Motor neuron (in vitro differentiated cells): Measurements from ENCODE around the gene SETBP1. TPM values are rescaled to one million over a fixed set of nuclear protein-coding genes. Genes with fewer than 3 reads are reported as not detected.

ENCODE experiments used
- ATAC-seq, 8 experiments: fragments of 200-7000 bp; cut with Tn5 transposase; replicated peaks in 6 of 8; 2 replicates each; pipeline ENCODE4 v1.8.0; 2021; ENCODE audit warnings: mild to moderate bottlenecking in 8 of 8, moderate library complexity in 8 of 8
- H3K27ac ChIP-seq, 2 donors: fragments of 250-450 bp; sonication (Bioruptor Pico); 2 replicates each; pipeline ENCODE4 v1.9.0; 2021; ENCODE audit warnings: antibody characterized with exemption in 2 of 2, mild to moderate bottlenecking in 2 of 2, moderate library complexity in 1 of 2
- H3K4me1 ChIP-seq, 2 donors: fragments of 250-450 bp; sonication (Bioruptor Pico); replicated peaks in 1 of 2; 2 replicates each; pipeline ENCODE4 v1.6.1; 2021; ENCODE audit warnings: antibody characterized with exemption in 2 of 2, mild to moderate bottlenecking in 2 of 2, moderate library complexity in 1 of 2
- H3K4me3 ChIP-seq, 5 donors: fragments of 250-450 bp; sonication (Bioruptor Pico); 2 replicates each; pipeline ENCODE4 v1.9.0; 2021; ENCODE audit warnings: antibody characterized with exemption in 5 of 5, mild to moderate bottlenecking in 5 of 5, moderate library complexity in 4 of 5
- WGBS, 10 experiments: fragments of 450-650 bp; shearing (Covaris generic); methylation state at CpG; one replicate each; pipeline ENCODE4 v1.0.0; 2022; 5-methylcytosine and 5-hydroxymethylcytosine counted together
- in situ Hi-C, 9 experiments: fragments of 400-800 bp; cut with MboI; loops; one replicate each; pipeline ENCODE4 v1.15.0; 2021; ENCODE audit warnings: low sequenced_read_pairs in 9 of 9, low pct_unique_long_range_greater_than_20kb in 2 of 9; ENCODE audit not compliant: unreplicated experiment in 9 of 9
- total RNA-seq, 8 experiments: library from RNA; unstranded; fragments of 300-600 nt; gene quantifications; 2 replicates each; pipeline versions ENCODE4 v1.2.3 to v1.2.4, GENCODE V29; 2022

Gene SETBP1
- total RNA-seq, 8 experiments from 2014 or later = 1.3 to 37.0 (median 27.5) TPM

DNA sequence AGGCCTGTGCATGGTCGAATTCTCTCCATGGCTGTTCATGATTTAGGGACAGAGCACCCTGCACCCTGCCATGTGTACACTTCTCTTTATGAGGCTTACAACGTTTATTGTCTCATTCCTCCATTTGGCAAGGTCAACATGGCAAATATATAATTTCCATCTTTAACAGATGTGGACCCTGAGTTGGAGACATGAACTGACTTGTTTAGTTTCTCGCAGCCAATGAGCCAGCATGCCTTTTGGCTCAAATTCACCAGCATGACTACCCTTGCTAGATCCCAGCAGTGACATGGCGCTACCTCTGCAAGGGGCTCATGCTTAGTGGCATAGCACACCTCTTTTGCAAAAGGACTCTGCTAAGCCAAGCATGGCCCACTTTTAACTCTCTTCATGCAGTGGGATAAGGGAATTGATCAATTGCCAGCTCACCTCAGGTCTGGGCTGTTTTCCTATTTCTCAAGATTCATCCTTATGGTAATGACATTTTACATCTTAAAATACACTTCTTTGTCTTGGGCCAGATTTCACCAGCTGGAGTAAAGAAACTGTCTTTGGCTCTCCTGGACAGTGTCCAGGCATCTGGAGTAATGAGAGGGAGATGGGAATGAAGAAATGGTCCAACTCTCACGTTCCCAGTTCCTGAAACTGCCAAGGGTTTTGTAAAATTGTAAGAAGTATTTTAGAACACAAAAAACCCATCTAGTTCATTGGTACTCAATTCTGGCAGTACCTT, 159.5 kb downstream of the SETBP1 start:
- Histone ChIP-seq H3K4me3 (no peak overlapping the region), H3K27ac (no peak overlapping the region), H3K4me1 (peaks cover 71 to 89% of the 10 kb centered on the region in 2 donors)
- in situ Hi-C loops = no loop called here
- ATAC-seq = no peak
- 45 to 100% (median 97%) methylated on average over 1 to 5 of the region's 5 CpGs; no CpG with 5 or more reads in 3 of the 10 experiments for WGBS, 10 experiments

DNA sequence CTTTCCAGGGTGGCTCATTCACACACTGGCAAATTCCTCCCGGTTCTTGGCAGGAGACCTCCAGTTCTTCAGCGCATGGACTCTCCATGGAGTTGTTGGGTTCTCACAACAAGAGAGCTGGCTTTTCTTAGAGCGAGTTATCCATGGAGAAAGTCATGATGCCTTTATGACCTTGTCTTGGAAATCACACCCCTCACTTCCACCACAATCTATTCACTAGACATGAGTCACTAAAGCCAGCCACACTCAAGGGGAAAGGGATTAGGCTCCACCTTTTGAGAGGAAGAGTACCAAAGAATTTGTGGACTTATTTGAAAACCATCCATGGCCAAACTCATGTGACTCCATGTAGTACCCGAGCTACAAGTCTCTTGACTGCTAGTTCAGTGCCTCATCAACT, 160.5 kb downstream of the SETBP1 start:
- peak in 1 of 8 experiments; percentile 13 for ATAC-seq
- H3K27ac ChIP-seq = no peak overlapping the region
- 57 to 100% (median 80%) methylated on average over 1 to 4 of the region's 4 CpGs; no CpG with 5 or more reads in 3 of the 10 experiments for WGBS, 10 experiments
- H3K4me3 ChIP-seq = no peak overlapping the region
- peaks cover 70 to 87% of the 10 kb centered on the region in 2 donors for H3K4me1 ChIP-seq
- in situ Hi-C loops = no loop called here

DNA sequence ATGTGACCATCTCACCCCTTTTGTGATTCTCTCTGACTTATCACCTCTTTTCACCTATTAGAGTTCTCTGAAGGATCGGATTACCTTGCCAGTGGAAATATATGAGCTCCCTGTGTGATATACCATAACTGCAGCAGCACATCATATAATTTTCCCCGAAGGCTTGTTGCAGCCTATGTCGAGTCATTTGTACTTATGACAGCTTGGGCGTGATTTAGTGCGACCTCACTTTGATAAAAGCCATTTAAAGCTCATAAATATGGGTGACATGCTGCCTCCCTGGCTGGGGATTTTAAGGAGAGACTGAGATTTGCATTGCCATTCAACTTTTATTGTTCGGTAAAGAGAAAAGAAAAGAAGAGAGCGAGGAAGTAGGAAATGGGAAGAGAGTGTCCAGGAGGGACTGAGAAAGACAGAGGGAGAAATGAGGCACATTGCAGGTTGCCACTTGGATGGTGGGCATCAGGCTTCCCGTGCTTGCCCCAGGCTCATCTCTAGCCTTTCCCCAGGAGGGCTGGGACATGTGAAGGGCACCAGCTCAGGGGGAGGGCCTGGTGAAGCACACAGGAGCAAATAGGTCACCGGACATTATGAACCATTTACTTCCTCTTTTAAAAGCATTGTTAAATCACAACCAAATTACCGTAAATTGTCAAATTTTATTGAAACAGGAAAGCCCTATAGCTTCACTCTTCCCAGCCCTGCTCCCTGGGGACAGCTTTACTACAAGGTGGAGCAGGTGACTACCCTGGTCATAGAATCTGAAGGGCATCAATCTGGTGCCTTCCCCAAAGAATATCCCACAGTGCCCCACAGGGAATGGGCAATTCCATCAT, 161.3 kb downstream of the SETBP1 start:
- WGBS, 10 experiments = 62 to 100% (median 78%) methylated on average over 2 to 10 of the region's 10 CpGs
- H3K4me1 ChIP-seq = peaks cover 66 to 90% of the 10 kb centered on the region in 2 donors
- ATAC-seq = peak in 4 of 8 experiments; percentile 20 to 28 (median 24)

DNA sequence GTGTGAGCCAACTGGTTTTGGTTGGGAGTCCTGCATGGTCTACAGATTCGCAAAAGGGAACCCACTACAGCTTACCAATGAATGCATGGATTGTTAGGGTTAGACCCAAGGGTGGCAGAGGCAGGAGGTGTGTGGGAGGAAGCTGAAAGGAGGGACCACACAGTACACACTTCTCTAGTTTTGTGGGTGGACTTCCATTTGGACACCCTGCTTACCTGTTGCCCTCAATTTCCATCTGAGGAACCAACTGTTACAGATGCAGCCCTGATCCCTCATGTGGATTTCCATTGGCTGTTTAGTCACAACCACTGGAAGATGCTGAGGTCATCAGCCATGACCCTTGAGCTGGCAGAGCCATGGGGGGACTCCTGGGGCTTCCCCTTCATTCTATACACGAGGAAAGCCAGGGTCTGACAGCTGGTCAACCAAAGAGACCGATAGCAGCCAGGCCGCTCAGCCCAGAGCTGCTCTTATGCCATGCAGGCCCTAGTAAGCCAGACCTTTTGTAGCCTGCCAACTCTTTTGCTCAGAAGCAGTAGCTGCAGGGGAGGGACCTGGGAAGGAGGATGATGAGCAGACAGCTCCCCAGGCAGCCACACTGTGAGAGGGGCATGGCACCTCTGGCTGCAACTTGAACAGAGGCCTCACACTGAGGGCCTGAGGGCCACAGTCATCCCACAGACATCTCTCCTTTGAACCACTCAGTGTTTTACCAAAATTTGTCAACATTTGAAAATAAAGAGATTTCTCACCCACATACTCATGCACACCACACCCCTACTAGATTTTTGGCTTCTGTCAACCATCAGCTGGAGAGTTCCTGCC, 162.1 kb downstream of the SETBP1 start:
- Histone ChIP-seq H3K27ac (no peak overlapping the region), H3K4me3 (no peak overlapping the region), H3K4me1 (peaks cover 59 to 88% of the 10 kb centered on the region in 2 donors)
- no peak for ATAC-seq
- 80 to 88% (median 83%) methylated on average over 1 to 3 of the region's 4 CpGs; no CpG with 5 or more reads in 6 of the 10 experiments for WGBS, 10 experiments
- in situ Hi-C loops = no loop called here

More for the DNA sequence above, 161.3 kb downstream of the SETBP1 start:
- H3K27ac ChIP-seq = no peak overlapping the region
- no peak overlapping the region for H3K4me3 ChIP-seq
- in situ Hi-C loops = no loop called here

DNA sequence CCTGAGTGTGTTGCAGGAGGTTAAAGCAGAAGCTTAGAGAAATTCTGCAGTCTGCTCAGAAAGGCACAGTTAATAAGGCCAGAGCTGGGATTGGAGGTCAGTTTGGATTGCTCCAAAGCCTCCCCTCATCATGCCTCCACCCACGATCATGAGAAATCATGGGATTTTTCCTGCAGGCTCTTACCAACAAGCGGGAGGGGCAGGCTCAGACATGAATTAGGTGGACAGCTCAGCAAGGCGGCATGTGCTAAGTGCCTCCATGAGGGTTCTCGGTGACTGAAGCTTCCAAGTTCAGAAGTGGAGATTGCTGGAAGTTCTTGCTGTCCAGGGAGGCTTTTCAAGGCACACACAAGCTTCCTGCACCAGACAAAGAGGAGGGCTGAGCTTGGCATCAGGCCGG, 163.8 kb downstream of the SETBP1 start:
- peak in 1 of 8 experiments; percentile 28 for ATAC-seq
- H3K27ac ChIP-seq = no peak overlapping the region
- peaks cover 56 to 88% of the 10 kb centered on the region in 2 donors for H3K4me1 ChIP-seq
- in situ Hi-C loops = no loop called here
- 50 to 100% (median 93%) methylated on average over 1 to 4 of the region's 5 CpGs; no CpG with 5 or more reads in 5 of the 10 experiments for WGBS, 10 experiments
- H3K4me3 ChIP-seq = no peak overlapping the region

DNA sequence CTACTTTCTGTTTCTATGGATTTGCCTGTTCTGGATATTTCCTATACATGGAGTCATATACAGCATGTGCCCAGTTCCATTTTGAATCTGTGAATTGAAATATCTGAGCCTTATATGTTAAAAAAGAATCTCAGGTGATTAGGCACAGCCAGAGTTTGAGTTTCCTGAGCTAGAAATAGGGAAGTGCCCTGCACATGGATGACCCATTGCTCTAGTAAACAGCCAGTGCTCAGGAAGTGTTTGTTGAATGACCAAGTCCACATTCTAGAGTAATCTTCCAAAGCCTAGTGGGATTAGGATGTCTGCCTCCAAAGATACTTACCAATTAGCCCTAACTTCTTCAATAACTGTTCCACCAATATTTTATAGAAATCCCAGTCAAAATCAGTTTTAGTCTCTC, 165.8 kb downstream of the SETBP1 start:
- ATAC-seq = no peak
- Histone ChIP-seq H3K4me1 (peaks cover 43 to 81% of the 10 kb centered on the region in 2 donors), H3K27ac (no peak overlapping the region), H3K4me3 (no peak overlapping the region)
- in situ Hi-C loops = no loop called here

DNA sequence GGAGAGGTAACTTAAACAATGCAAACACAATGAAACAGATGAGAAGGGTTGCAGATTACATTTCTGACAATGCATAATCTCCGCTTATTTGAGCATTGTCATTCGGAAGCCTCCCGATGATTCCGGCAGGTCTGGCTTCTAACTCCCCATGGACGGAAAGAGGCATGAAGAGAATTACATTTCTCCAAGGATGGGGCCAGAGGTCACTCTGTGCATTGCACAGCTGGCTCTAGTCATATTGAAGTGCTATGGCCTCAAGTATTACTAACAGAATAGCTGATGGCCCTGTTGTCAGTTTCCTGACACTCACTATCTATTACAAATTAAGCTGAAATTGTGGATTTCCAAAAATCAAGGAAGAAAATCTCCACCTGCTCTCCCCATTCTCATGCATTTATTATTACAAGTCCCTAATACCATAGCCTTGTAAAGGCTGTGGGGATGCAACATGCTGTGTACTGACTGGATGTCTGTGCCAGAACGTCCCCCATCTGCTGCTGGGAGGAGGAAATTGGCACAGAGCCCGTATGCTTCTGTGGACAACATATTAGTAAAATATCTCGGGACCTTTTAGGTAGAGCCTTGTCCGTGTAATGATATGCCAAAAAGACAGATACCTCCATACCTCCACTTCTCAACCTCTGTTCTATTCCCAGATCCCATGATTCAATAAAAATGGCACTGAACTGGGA, 168.1 kb downstream of the SETBP1 start:
- H3K27ac ChIP-seq = peak overlapping the region in 1 of 2 donors; percentile 0
- in situ Hi-C loops = no loop called here
- no peak overlapping the region for H3K4me3 ChIP-seq
- peak in 4 of 8 experiments; percentile 38 to 59 (median 54) for ATAC-seq
- H3K4me1 ChIP-seq = peaks cover 43 to 77% of the 10 kb centered on the region in 2 donors
- WGBS, 10 experiments = 50 to 100% (median 62%) methylated on average over 1 to 9 of the region's 9 CpGs; no CpG with 5 or more reads in 1 of the 10 experiments

DNA sequence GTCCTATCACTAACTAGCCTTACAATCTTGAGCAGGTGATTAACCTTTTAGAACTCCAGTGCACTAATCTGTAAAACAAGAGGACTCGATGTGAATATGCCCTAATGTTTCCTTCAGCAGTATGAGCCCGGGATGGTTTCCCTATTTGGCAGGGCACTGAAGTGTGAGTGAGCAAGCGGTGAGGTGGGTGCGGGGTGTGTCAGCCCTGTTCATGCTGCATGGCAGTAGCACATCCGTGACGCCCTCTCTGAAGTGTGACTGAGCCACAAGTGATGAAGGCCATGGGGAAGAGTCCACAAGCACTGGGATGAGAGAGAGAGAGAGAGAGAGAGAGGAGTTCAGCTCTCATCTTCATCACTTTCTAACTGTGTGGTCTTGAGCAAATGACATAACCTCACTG, 168.7 kb downstream of the SETBP1 start:
- WGBS, 10 experiments = 81 to 100% (median 91%) methylated on average over 1 to 5 of the region's 6 CpGs; no CpG with 5 or more reads in 5 of the 10 experiments

DNA sequence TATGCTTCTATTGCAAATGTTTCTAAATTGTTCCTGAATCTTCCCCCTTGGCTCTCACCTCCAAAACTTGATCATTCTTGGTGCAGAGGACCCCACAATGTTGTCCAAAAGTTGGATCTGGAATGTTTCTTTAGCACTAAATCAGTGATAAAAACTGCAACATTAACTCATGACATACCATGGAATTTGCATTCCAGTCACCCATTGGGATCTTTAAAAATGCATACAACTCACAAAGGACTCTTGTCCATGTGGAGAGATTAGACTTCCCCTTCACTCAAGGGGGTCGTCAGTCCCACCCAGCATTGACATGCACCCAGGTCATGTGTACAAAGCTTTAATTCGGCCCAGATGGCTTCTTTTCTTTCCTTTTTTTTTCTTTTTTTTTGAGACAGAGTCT, 169.3 kb downstream of the SETBP1 start:
- 33 to 81% (median 51%) methylated on average over 1 to 2 of the region's 2 CpGs; no CpG with 5 or more reads in 2 of the 10 experiments for WGBS, 10 experiments
- no peak overlapping the region for H3K4me3 ChIP-seq
- ATAC-seq = no peak
- peaks cover 40 to 64% of the 10 kb centered on the region in 2 donors for H3K4me1 ChIP-seq
- no peak overlapping the region for H3K27ac ChIP-seq
- in situ Hi-C loops = no loop called here

More for the DNA sequence above, 168.7 kb downstream of the SETBP1 start:
- in situ Hi-C loops = no loop called here
- ATAC-seq = no peak
- Histone ChIP-seq H3K4me3 (no peak overlapping the region), H3K27ac (no peak overlapping the region), H3K4me1 (peaks cover 43 to 71% of the 10 kb centered on the region in 2 donors)

DNA sequence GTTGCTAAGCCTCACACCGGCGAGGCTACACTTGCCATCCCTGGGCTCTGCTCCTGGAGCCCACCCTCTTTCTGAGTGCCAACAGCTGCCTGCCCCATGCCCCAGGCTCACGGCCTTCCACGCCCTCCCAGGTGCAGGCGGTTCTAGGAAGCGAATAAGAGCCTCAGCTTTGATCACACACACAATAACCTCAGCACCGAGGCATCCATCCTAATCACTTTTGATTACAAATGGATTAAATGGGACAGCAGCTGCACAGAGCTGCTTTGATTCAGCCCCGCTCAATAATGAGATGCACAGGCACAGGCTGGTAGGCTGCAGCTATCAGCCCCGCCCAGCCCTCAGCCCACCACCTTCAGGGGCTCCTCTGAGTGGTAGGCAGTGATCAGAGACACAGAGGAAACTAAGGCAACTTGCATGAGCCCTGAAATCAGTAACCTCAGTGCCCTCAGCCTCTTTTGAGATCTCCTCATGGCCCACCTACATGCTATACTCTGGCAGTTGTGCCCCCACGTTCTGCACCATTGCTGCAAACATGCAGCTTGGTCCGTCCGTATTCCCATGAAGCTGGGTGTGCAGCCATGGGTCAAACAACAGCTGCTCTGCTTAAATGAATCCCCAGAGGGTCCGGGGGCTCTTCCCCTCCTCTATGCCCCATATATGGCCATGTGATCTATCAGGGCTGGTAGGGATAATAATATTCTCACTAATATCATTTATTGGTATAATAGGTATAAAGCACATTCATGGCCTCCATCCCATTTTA, 171.4 kb downstream of the SETBP1 start:
- 57 to 100% (median 81%) methylated on average over 1 to 6 of the region's 13 CpGs; no CpG with 5 or more reads in 3 of the 10 experiments for WGBS, 10 experiments
- in situ Hi-C loops = no loop called here
- no peak overlapping the region for H3K4me3 ChIP-seq
- peaks cover 31 to 51% of the 10 kb centered on the region in 2 donors for H3K4me1 ChIP-seq
- peak overlapping the region; percentile 72 to 74 for H3K27ac ChIP-seq
- peak in 5 of 8 experiments; percentile 83 to 92 (median 88) for ATAC-seq

DNA sequence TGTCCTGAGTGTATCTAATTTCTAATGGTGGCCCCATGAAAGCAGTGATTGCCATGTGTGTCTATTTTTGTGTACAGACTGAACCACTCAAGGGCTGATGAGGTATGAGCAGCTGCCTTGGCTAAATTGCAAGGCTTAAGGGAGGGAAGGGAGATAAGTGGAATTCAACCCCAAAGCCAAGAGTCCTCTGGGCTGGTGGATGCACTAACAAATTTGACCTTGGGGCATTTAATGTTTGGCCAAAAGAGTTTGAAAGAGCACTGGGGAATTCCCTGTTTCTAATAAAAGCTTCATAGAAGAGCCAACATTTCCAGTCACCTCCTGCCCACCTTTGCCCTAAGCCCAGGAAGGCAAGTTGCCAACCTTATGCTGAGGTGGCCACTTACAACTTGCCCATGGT, 172.1 kb downstream of the SETBP1 start:
- Histone ChIP-seq H3K27ac (peak overlapping the region in 1 of 2 donors; percentile 72), H3K4me3 (no peak overlapping the region), H3K4me1 (peaks cover 31 to 45% of the 10 kb centered on the region in 2 donors)
- peak in 2 of 8 experiments; percentile 28 to 35 for ATAC-seq
- in situ Hi-C loops = no loop called here
